ENCODE measurements around the gene BBS4. TPM values are rescaled to one million over a fixed set of nuclear protein-coding genes. Genes with fewer than 3 reads are reported as not detected.
A peak's percentile ranks its signal among the peaks of the same experiment; 100 is the strongest.

BBS4 gene
- total and polyA plus RNA-seq, 9 of the 15 experiments (the other 6 are each of a cell fraction or from before 2014, with no cell fraction given): 25.1 to 80.7 (median 38.9) TPM

DNA sequence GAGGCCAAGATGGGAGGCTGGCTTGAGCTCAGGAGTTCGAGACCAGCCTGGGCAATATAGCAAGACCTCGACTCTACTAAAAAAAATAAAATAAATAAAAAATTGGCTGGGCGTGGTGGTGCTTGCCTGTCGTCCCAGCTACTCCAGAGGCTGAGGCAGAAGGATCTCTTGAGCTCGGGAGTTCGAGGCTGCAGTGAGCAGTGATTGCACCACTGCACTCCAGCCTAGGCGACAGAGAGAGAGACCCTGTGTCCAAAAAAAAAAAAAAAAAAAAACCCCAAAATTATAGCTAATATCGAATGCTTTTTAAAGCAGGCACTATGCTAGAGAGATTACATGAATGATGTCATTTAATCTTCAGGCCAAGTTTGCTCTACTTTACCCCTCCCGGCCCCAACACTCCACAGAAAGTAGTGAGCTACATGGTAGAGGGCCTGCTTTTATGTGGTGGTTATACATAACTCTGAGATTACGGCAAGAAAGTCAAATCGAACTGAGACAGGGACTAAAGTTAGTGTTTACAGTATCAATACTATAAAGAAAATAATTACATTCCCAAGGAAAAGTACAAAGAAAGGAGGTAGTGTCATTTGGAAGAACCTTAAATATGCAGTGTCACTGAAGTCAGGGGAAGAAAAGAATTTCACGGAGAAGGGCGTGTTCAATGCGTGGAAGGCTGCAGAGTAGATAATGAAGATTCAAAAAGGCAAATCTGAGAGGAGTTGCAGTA, 96.4 kb downstream of the BBS4 start:
- POLR2A ChIA-PET: interaction anchor here (0.7 to 1.5 kb wide), 4 partner anchors 9 to 422 kb away, joined by 3 to 5 read pairs (median 4); no protein-coding TSS in a partner anchor
- in situ Hi-C loops (cut with MboI): loop anchor here (10.0 to 25.0 kb wide), 2 partner anchors 292 to 1305 kb away; partner anchors contain the start of gene GOLGA6A
- Histone ChIP-seq H3K4me2 (ENCODE audit: insufficient read depth, low read length) (peak overlapping the region; percentile 95), H3K4me1 (replicated peaks in 1 of 2; ENCODE audit: control insufficient read depth in 2 of 2, insufficient read depth in 2 of 2, low read length in 2 of 2) (peaks cover 11 to 13% of the 10 kb centered on the region in 2 experiments; a peak in 4 of 5 replicates), H3K27me3 (ENCODE audit: control insufficient read depth in 2 of 2, insufficient read depth in 2 of 2, low read length in 2 of 2) (no peaks in the 10 kb centered on the region), H4K20me1 (replicated peaks; ENCODE audit: control insufficient read depth, insufficient read depth, low read length) (peaks cover 4% of the 10 kb centered on the region; the same call in 1 of the 2 replicates), H3K4me3 (peak overlapping the region; percentile 98), H3K9me3 (replicated peaks; ENCODE audit: control insufficient read depth, insufficient read depth, low read depth, low read length) (no peaks in the 10 kb centered on the region), H3K9ac (ENCODE audit: insufficient read depth in 1 of 2, low read depth in 2 of 2, low read length in 2 of 2) (peak overlapping the region; percentile 87 to 96), H3K27ac (ENCODE audit: extremely low read depth, low read depth, low read length) (peak overlapping the region; percentile 92), H2AFZ (ENCODE audit: low read depth, low read length) (peak overlapping the region; percentile 99), H3K36me3 (ENCODE audit: control insufficient read depth, insufficient read depth, low read length) (peaks cover 40% of the 10 kb centered on the region; the same call in 2 of the 3 replicates), H3K9me1 (ENCODE audit: control insufficient read depth, insufficient read depth, low read length) (no peaks in the 10 kb centered on the region), H3K79me2 (ENCODE audit: control insufficient read depth, insufficient read depth, low read length) (peaks cover 55% of the 10 kb centered on the region)
- CTCF ChIA-PET (ENCODE audit: low intra/inter-chr PET ratio): interaction anchor here (0.6 kb wide), 1 partner anchor 72 kb away, joined by 3 read pairs; no protein-coding TSS in a partner anchor
- FAIRE-seq: peak; percentile 75
- peak in 2 of 4 experiments; percentile 41 to 42 for DNase-seq (ENCODE audit: extremely low read depth in 1 of 4, low spot score in 3 of 4)
- BruUV-seq (replicated peaks): TSS peak; percentile 52
- intact Hi-C loops (cut with micrococcal nuclease): loop anchor here (1.0 to 10.0 kb wide), 2 partner anchors 182 to 462 kb away; no protein-coding TSS in a partner anchor
- 13% methylated on average over 14 of the region's 14 CpGs for WGBS (ENCODE audit: insufficient coverage, low coverage, missing lambda C conversion rate)
- peak; percentile 45 for ATAC-seq
- TF ChIP-seq DPF2 (IDR thresholded peaks at IDR 0.05) (0 out of 2 replicates have a peak, but pooled peaks have one; percentile 35), ZNF717 (CRISPR knock-in tag; IDR thresholded peaks at IDR 0.05) (no peak), BCLAF1 (IDR thresholded peaks at IDR 0.05; ENCODE audit: borderline replicate concordance in 1 of 2, control insufficient read depth in 1 of 2, low read depth in 2 of 2, low read length in 1 of 2) (no peak), ZNF395 (CRISPR knock-in tag; IDR thresholded peaks at IDR 0.05) (0 out of 2 replicates have a peak, but pooled peaks have one; percentile 23), ZNF253 (CRISPR knock-in tag; conservative IDR thresholded peaks at IDR 0.05) (no peak), ZNF785 (CRISPR knock-in tag; IDR thresholded peaks at IDR 0.05) (no peak), KHSRP (IDR thresholded peaks at IDR 0.05) (no peak), NELFE (IDR thresholded peaks at IDR 0.05; ENCODE audit: insufficient read depth, insufficient read length) (no peak), RBM14 (IDR thresholded peaks at IDR 0.05; ENCODE audit: borderline replicate concordance, insufficient read depth, low read depth, low read length) (no peak), NFE2 (IDR thresholded peaks at IDR 0.05; ENCODE audit: low read depth) (peak; percentile 76), SP1 (CRISPR knock-in tag; IDR thresholded peaks at IDR 0.05) (no peak), E2F6 (IDR thresholded peaks at IDR 0.05; ENCODE audit: borderline replicate concordance in 1 of 2, extremely low read depth in 1 of 2, insufficient read depth in 1 of 2, insufficient read length in 1 of 2, low read depth in 1 of 2, low read length in 1 of 2, poor library complexity in 1 of 2, severe bottlenecking in 1 of 2) (no peak), ATF7 (IDR thresholded peaks at IDR 0.05) (0 out of 2 replicates have a peak, but pooled peaks have one; percentile 28), ZNF23 (CRISPR knock-in tag; IDR thresholded peaks at IDR 0.05) (no peak), HCFC1 (IDR thresholded peaks at IDR 0.05; ENCODE audit: low read depth, low read length) (no peak), POLR2H (tag; IDR thresholded peaks at IDR 0.05; ENCODE audit: low read depth) (0 out of 2 replicates have a peak, but pooled peaks have one; percentile 2)

Data from K562 (cell line).